ENCODE results near the gene CCDC93.

- no peak for TF ChIP-seq CTCF (conservative IDR thresholded peaks at IDR 0.05)
- no peak for TF ChIP-seq ZFX (IDR thresholded peaks at IDR 0.05)
Measured at GRCh38 chr2:117960231-117960630, 53.6 kb downstream of the CCDC93 start.

Measured in C4-2B (cell line).